ENCODE measurements around the gene ICOS. TPM values are rescaled to one million over a fixed set of nuclear protein-coding genes. Genes with fewer than 3 reads are reported as not detected.

ICOS gene
- total and polyA plus RNA-seq, 9 of the 15 experiments (the other 6 are each of a cell fraction or from before 2014, with no cell fraction given) = not detected

GRCh38 chr2:203904022-203904421 lies 32.5 kb upstream of the ICOS start (continued):
- no peak for TF ChIP-seq MYBL2 (IDR thresholded peaks at IDR 0.05; ENCODE audit: low read depth)
- no peak for TF ChIP-seq MYBL2 (CRISPR knock-in tag; IDR thresholded peaks at IDR 0.05; ENCODE audit: borderline replicate concordance)
- TF ChIP-seq SRSF3 (IDR thresholded peaks at IDR 0.05; ENCODE audit: insufficient read depth, low read length) = no peak
- no peak for TF ChIP-seq KAT7 (CRISPR knock-in tag; IDR thresholded peaks at IDR 0.05; ENCODE audit: borderline replicate concordance)
- no peak for TF ChIP-seq CBX1 (IDR thresholded peaks at IDR 0.05; ENCODE audit: low read depth)
- no peak for TF ChIP-seq GATA2 (CRISPR knock-in tag; IDR thresholded peaks at IDR 0.05)
- no peak for TF ChIP-seq YBX1 (IDR thresholded peaks at IDR 0.05)

DNA sequence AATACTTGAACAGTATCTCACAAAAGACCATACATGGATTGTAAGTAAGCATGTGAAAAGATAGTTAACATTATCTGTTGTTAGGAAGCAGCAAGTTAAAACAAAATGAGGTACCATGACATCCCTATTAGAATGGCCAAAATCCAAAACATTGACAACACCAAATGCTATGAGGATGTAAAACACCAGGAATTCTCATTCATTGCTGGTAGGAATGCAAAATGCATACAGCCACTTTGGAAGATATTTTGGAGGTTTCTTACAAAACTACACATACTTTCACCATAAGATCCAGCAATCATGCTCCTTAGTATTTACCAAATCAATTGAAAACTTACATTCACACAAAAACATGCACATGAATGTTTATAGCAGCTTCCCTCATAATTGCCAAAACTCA lies 30.9 kb upstream of the ICOS start:
- CTCF ChIA-PET (ENCODE audit: low intra/inter-chr PET ratio) = no interaction called here
- FAIRE-seq (no peak), ATAC-seq (no peak), DNase-seq (ENCODE audit: extremely low read depth in 1 of 4, low spot score in 3 of 4) (no peak)
- Histone ChIP-seq H3K27me3 (ENCODE audit: control insufficient read depth in 2 of 2, insufficient read depth in 2 of 2, low read length in 2 of 2) (no peaks in the 10 kb centered on the region), H2AFZ (ENCODE audit: low read depth, low read length) (no peak overlapping the region), H3K79me2 (ENCODE audit: control insufficient read depth, insufficient read depth, low read length) (no peaks in the 10 kb centered on the region), H3K4me3 (no peak overlapping the region), H3K9me3 (replicated peaks; ENCODE audit: control insufficient read depth, insufficient read depth, low read depth, low read length) (no peaks in the 10 kb centered on the region), H4K20me1 (replicated peaks; ENCODE audit: control insufficient read depth, insufficient read depth, low read length) (no peaks in the 10 kb centered on the region), H3K9me1 (ENCODE audit: control insufficient read depth, insufficient read depth, low read length) (no peaks in the 10 kb centered on the region), H3K36me3 (ENCODE audit: control insufficient read depth, insufficient read depth, low read length) (no peaks in the 10 kb centered on the region), H3K4me2 (ENCODE audit: insufficient read depth, low read length) (no peak overlapping the region), H3K9ac (ENCODE audit: insufficient read depth in 1 of 2, low read depth in 2 of 2, low read length in 2 of 2) (no peak overlapping the region), H3K27ac (ENCODE audit: extremely low read depth, low read depth, low read length) (no peak overlapping the region), H3K4me1 (replicated peaks in 1 of 2; ENCODE audit: control insufficient read depth in 2 of 2, insufficient read depth in 2 of 2, low read length in 2 of 2) (no peaks in the 10 kb centered on the region)
- intact Hi-C loops (cut with micrococcal nuclease) (loop anchor here (5.0 kb wide), 2 partner anchors 143 to 423 kb away; no protein-coding TSS in a partner anchor), in situ Hi-C loops (cut with MboI) (no loop called here)
- TF ChIP-seq ZKSCAN8 (CRISPR knock-in tag; IDR thresholded peaks at IDR 0.05) = no peak
- TF ChIP-seq SMAD2 (IDR thresholded peaks at IDR 0.05; ENCODE audit: low read depth, low read length) = no peak
- TF ChIP-seq ZNF140 (CRISPR knock-in tag; IDR thresholded peaks at IDR 0.05) = no peak
- no peak for TF ChIP-seq MEF2A (IDR thresholded peaks at IDR 0.05; ENCODE audit: control insufficient read depth, low read depth, low read length)
- POLR2A ChIA-PET = interaction anchor here (0.6 to 0.7 kb wide), 2 partner anchors 9 to 1472 kb away, joined by 3 to 4 read pairs; no protein-coding TSS in a partner anchor
- no TSS peak for BruUV-seq (replicated peaks)

Data from K562 (cell line).